Activated CD4-positive, alpha-beta T cell treated with anti-CD3 and anti-CD28 coated beads, Interleukin-2, amount 50 U/mL, for 48 hours (primary cell): ENCODE results near the gene PRB2.
"Not testable (repeated sequence)": the region's sequence is repeated elsewhere in the genome, so short reads cannot be mapped to it uniquely, and the experiment has no call there.

Experiments used
- DNase-seq, 2 experiments: peaks; one replicate each; pipeline ENCODE4 v3.0.0-alpha.2; 2020

PRB2 gene

GRCh38 chr12:11395467-11395866, at the start of gene PRB2:
PRB2 (minus strand) TSS chr12:11395567; CDS start chr12:11395529, 38 bp downstream.
- DNase-seq, result not testable (repeated sequence)

GRCh38 chr12:11437966-11438365, 42.6 kb upstream of the PRB2 start:
- no peak for DNase-seq

- no peak for DNase-seq
These were observed 38.3 kb upstream of the PRB2 start for GRCh38 chr12:11433664-11434063.

- peak in 1 of 2 experiments; percentile 17 for DNase-seq
These were observed 36.1 kb upstream of the PRB2 start for GRCh38 chr12:11431486-11431885.

- DNase-seq, result no peak
These were observed 32.0 kb upstream of the PRB2 start for GRCh38 chr12:11427341-11427740.

GRCh38 chr12:11412731-11413130, 17.4 kb upstream of the PRB2 start:
- DNase-seq, result no peak

- DNase-seq, result no peak
These were observed 12.7 kb upstream of the PRB2 start for GRCh38 chr12:11408096-11408495.

- no peak for DNase-seq
These were observed 2.0 kb upstream of the PRB2 start for GRCh38 chr12:11397366-11397765.

- not testable (repeated sequence) for DNase-seq
These were observed 3.9 kb downstream of the PRB2 start for GRCh38 chr12:11391456-11391855.

- not testable (repeated sequence) for DNase-seq
These were observed 17.9 kb downstream of the PRB2 start for GRCh38 chr12:11377420-11377819.

- DNase-seq, result no peak
These were observed 34.2 kb downstream of the PRB2 start for GRCh38 chr12:11361151-11361550.

- not testable (repeated sequence) for DNase-seq
These were observed 35.0 kb downstream of the PRB2 start for GRCh38 chr12:11360205-11360883.

GRCh38 chr12:11351736-11352135, 43.6 kb downstream of the PRB2 start:
- DNase-seq, result not testable (repeated sequence)

GRCh38 chr12:11348439-11348838, 46.9 kb downstream of the PRB2 start:
- no peak for DNase-seq

- no peak for DNase-seq
These were observed 47.6 kb downstream of the PRB2 start for GRCh38 chr12:11347810-11348209.

GRCh38 chr12:11344500-11344899, 50.9 kb downstream of the PRB2 start:
- DNase-seq, result no peak
